Fibroblast of peridontal ligament (primary cell): Measurements from ENCODE around the gene MCM10.

Experiments used
- DNase-seq: peaks from one replicate; pipeline ENCODE4 v3.0.0-alpha.2; 2010; ENCODE audit errors: extremely low read depth

Gene MCM10

DNA sequence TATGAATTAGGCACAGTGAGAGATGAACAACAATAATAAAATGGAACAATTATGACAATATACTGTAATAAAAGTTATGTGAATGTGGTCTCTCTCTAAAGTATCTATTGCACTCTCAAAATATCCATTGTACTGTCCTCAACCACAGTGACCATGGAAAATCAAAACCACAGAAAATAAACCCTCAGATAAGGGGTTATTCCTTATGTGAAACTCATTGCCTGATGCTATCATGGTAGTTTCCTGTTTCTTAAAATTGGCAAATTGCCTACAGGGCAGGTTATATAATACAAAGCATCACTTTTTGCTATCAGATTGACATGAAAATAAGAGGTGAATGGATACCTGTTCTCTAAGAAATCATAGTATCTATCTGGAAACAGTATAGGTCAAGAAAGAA is 3.8 kb downstream of the MCM10 start:
- no peak for DNase-seq

DNA sequence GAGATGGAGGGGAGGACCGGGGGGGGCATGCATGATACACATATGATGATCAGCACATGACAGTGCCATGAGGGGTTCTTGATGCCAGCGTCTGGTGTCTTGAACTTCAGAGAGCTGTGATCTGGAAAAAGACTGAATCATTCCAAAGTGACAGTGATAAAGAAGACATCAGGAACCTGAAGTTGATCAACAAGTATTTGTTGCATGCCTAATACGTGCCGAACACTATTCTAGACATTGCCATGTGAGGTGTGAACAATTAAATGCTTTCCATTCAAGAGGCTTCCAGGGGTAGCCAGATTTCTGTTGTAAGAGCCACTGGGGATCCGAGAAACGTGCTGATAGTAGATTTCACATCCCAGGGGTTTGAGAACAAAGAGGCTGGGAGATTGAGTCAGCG is 6.2 kb downstream of the MCM10 start:
- DNase-seq = no peak

DNA sequence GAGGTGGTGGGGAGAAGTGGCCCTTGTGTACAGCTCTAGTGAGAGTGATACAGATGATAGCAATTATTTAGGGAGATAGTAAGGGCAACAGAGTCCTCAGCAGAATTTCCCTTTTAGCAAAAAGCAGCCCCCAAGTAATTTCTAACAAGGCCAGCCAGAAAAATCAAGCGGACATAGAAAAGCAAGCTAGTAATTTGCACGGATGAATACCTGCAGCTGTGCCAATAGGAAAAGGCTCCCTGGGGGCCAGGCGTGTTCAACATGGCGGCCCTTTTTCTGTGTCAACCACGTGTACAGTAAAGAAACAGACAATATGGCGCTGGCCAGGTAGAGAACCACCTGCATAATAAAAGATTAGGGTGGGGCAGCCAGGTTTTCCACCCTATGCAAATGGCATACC is 7.4 kb downstream of the MCM10 start:
- no peak for DNase-seq

DNA sequence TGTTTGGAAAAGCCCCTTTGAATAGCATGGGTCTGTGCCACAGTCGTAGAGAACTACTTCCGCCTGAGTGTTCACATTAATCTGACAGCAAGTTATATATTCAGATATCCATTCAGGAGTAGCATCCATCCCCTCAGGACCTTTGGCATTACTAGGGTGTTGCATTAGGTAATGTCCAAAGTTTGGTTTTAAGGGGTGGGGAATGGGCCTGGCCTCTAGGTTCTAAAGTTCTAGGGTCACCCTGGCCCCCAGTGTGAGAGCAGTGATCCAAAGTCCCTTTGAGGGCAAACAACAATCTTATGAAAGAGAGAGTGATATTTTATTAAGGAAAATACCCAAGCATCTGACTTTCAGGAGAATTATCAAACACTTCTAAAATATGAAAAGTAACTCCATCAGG is 12.3 kb downstream of the MCM10 start:
- no peak for DNase-seq

DNA sequence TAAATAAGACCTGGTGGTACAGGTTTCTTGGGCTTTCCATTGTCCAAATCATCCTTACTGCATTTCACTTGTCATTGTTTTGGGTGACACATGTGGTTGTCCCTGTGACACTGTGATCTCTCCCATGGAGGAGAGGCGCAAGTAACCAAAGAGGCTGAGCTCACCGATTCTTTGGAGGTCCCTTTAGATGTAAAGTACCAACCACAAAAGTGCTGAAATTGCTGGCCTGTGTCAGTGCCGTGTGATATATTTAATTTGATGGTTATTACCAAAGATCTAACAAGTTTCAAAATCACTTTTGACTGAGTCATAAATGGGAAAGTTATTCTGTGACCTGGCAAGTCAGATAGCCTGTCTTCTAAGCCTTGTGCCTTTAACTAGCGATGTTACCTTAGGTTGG is 19.4 kb downstream of the MCM10 start:
- DNase-seq = no peak

DNA sequence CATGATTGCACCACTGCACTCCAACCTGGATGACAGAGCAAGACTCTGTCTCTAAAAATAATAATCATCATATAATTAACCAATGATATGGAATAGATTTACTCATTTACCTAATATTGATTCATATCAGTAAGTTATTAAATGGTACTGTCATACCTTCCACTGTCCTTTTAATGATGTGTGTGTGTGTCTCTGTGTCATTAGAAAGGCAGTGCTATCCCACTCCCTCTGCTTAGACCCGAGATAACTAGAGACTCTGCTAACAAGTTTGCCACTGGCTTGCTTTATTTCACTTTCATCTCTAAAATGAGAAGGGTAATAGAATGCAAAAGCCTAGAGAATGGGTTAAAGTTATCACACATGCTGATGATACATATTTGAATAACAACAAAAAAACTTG is 21.1 kb downstream of the MCM10 start:
- no peak for DNase-seq

DNA sequence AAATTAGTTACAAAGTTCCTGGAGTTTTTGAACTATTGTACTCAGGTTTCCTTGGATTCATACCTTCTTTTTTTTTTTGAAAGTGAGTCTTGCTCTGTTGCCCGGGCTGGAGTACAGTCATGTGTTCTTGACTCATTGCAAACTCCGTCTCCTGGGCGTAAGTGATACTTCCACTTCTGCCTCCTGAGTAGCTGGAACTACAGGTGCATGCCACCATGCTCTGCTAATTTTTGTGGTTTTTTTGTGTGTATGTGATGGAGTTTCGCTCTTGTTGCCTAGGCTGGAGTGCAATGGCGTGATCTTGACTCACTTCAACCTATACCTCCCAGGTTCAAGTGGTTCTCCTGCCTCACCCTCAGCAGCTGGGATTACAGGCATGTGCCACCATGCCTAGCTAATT is 22.3 kb downstream of the MCM10 start:
- no peak for DNase-seq

DNA sequence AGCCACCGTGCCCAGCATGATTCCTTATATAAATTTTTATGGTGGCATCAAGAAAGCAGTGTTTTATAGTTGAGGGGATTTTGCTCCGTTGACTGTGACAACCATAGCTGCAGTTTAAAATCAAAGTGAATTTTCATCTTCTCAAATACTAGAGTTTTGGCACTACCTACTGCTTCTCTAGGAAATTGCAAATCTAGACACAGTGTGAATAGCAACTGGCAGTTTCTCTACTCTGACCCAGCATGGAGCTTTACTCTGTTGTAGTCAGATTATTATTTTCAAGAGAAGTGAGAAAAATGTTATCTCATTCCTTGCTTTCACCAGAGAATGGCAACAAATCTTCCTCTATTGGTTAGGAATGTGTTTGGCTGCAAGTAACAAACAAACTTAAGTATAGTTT is 22.9 kb downstream of the MCM10 start:
- DNase-seq = peak; percentile 2

DNA sequence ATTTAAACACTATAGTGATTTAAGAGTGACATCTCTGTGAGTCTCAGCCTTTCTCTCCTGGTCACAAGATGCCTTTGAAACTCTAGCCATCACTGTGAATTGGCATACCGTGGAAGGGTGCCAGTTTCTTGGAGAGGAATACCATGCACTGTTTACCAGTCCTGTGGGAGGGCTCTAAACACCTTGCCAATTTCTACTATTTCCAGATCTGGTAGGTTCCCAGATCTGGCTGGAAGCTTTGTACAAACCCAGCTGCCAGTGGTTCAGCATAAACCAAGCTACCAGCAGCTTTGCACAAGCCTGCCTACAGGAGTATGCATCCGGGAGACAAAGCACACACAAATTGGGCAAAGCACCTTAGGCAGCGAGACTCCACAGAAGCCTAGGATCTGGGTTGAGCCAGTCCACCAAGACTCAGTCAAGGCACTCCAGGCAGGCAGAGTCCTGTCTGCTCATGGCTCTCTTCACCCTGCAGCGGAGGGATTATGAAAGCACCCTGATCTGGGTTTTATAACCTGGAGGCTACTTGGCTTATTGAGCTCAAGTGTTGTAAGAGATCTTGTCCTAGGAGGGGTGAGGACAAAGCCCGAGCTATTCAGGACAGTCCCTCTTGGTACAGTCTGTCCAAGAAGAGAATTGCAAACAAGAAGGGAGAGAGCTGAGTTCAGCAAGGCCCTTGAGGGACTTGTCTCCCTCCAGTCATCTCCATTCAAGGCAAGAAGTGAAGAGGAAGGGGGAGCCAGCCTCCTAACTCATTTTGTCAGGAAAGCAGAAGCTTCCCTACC is 23.6 kb downstream of the MCM10 start:
- DNase-seq = peak; percentile 2

DNA sequence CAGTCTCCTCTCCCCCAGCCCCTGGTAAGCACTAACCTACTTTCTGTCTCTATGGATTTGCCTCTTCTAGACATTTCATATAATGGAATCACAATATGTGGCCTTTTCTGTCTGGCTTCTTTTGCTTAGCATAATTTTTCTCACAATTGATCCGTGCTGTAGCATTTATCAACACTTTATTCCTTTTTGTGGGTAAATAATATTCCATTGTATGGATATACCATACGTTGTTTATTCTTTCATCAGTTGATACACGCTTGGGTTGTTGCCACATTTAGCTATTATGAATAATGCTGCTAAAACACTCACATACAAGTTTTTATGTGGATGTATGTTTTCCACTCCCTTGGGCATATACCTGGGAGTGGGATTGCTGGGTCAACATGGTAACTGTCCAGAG is 25.8 kb downstream of the MCM10 start:
- no peak for DNase-seq

DNA sequence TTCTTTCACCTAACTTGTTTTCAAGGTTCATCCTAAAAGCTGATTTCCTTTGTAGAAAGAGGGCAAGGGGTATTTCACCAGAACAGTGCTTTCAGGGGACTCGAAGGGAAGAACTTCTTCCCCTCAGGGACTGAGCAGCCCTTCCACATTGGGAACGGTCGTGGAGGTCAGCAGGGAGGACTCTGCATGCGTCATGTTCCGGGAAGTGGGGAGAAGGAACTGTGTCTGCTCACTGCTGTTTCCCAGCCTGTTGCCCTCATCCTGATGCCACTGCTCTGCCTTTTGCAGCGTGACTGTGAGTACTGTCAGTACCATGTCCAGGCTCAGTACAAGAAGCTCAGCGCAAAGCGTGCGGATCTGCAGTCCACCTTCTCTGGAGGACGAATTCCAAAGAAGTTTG is 27.2 kb downstream of the MCM10 start:
- no peak for DNase-seq

DNA sequence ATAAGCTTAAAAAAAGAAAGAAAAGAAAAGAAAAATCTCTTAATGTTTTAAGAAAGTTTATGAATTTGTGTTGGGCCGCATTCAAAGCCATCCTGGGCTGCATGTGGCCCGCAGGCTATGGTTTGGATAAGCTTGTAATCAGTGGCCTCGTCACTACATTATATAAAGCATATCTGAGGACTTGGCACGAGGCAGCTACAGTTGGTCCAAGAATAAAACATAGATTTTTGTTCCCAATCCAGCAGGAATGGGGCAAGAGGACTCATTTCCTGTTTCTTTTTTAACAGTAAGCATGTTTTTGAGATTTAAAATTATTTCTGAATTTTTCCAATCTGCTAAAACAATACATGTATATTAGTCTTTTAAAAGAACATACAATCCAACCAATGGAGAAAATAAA is 28.6 kb downstream of the MCM10 start:
- DNase-seq = peak; percentile 84

DNA sequence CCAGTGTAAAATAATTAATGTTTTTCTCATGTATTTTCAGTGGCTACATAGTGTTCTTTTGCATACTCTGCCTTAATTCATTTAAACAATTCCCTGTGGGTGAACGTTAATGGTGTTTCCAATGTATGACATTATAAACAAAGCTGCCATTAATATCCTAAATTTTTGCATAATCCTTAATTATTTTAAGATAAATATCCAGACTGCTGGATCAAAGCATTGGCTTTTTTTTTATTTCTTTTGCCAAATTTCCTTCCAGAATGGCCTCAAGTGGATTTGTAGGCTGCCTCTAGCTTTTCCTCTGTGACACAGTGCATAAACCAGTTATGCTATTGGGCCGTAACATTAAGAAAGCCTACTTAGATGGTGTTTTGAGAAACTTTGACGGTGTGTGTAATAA is 29.5 kb downstream of the MCM10 start:
- DNase-seq = no peak

DNA sequence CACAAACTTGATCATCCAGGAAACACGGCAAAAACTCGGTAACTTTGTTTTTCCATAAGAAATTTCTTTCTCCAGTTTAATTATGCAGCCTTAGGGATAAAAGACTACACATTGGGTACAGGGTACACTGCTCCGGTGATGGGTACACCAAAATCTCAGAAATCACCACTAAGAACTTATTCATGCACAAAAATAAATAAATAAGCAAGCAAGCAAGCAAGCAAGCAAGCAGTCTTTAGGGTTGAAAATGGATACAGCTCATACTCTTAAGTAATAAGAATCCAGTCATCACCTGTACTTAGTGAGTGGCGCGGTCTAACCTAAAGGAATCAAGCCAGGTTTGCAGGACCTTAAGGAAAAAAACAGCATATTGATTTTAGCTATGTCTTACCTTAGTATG is 30.0 kb downstream of the MCM10 start:
- DNase-seq = no peak

DNA sequence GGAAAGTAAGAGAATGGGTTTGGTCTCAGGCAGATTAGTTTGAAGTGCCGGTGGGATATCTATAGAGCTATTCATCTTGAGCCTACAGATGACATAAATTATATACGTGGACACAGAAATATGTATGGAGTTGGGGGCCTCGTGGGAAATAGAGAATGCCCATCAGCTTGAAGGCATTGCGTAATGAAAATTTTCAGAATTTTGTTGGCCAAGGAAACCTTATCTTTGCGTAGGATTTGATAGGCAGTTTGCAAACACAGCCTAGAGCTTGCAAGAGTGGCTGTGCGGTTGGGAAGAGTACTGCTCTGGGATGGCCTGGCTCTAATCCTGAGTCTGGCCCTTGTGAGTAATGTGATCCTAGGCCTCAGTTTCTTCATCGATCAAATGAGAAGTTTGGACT is 32.3 kb downstream of the MCM10 start:
- no peak for DNase-seq

DNA sequence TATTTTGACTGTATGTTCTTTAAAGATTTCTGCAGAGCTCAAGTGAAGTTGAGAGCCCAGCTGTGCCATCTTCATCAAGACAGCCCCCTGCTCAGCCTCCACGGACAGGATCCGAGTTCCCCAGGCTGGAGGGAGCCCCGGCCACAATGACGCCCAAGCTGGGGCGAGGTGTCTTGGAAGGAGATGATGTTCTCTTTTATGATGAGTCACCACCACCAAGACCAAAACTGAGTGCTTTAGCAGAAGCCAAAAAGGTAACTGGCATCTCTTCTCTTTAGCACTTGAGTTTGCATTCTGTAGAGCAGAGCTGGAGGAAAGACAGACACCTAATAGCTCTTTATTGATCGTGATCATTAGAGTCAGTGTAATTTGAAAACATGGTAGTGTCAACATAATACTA is 33.7 kb downstream of the MCM10 start:
- DNase-seq = peak; percentile 4

DNA sequence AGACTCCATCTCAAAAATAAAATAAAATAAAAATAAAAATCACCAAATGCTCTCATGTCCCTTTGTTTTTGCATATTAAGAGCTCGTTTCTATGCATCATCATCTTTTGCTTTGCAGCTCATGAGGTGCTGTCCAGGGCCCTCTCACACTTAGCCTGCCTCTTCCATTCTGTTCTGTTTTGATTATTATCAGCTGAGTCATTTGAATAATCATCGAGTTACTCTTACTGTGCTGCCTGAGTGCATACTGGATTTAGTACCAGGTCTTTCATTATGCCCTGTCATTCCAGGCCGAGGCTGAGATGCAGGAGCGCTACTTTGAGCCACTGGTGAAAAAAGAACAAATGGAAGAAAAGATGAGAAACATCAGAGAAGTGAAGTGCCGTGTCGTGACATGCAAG is 39.8 kb downstream of the MCM10 start:
- peak; percentile 12 for DNase-seq

DNA sequence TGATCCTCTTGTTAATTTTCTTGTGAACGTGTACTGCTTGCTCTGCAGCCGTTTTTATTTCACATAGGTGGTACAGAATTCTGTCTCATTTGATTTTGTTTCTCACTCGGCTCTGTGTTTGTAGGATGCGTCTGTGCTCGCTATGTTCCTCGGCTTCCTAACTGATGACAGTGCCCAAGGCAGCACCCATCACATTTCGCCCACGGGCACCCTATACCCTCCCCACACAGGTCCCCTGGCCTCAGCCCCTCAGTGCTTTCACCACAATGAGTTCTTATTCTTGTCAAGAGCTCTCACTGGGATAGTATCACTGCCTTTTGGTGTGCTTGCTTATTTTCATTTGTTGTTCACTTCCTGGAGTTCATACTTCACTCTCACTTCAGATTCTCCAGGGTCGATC is 44.7 kb downstream of the MCM10 start:
- no peak for DNase-seq

DNA sequence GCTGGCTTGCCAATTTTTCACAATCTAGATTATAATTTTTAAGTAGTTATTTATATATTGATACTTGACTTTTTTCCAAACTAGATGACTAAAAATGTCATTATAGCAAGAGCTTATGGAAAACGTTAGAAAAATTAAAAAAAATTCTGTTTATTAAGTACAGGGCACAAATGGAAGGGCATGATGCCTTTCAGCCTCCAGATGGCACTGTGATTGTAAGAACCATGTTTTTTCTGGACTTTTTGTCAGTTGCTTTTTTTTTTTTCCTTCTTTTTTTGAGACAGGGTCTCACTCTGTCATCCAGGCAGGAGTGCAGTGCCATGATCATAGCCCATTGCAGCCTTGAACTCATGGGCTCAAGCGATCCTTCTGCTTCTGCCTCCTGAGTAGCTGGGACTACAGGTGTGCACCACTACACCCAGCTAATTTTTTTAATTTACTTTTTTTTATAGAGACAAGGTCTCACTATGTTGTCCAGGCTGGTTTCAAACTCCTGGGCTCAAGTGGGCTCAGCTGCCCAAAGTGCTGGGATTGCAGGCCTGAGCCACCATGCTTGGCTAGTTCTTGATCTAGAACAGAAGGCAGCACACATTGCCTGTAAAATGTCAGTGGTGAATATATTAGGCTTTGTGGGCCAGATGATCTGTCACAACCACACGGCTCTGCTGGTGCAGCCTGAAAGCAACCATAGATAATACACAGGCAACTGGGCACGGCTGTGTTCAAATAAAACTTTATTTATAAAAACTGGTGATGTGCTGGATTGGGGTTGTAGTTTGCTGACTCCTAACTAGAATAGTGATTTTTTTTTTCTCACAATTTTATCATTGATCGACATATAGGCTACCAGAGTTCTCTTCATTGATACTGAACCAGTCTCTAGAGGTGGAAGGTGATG is 45.4 kb downstream of the MCM10 start:
- peak; percentile 74 for DNase-seq

DNA sequence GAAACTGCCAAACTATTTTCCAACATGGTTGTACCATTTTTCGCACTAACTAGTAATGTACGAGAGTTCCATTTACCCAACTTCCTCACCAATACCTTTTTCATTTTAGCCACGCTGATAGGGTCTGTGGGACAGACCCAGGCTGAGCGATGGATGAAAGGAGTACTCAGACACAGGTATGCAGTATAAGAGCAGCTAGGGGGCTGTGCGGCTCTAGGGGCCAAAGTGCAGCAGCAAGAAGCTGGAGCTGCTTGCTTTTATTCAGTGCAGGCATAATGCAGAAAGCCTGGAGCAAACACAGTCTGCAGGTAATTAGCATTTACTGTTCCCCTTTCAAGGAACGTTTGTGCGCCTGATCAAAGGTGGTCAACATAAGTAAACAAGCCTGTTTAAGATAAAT is 51.8 kb downstream of the MCM10 start:
- DNase-seq = no peak

DNA sequence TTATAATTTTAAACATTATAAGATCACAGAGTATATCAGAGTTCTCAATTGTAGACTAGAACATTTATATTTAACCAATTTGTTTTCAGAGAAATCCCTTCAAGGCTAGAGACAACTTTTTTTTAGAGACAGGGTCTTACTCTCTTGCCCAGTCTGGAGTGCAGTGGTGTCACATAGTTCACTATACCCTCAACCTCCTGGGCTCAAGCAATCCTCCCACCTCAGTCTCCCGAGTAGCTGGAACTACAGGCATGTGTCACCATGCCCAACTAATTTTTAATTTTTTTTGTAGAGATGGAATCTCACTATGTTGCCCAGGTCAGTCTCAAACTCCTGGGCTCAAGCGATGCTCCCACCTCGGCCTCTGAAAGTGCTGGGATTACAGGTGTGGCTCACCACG is 57.5 kb downstream of the MCM10 start:
- no peak for DNase-seq

DNA sequence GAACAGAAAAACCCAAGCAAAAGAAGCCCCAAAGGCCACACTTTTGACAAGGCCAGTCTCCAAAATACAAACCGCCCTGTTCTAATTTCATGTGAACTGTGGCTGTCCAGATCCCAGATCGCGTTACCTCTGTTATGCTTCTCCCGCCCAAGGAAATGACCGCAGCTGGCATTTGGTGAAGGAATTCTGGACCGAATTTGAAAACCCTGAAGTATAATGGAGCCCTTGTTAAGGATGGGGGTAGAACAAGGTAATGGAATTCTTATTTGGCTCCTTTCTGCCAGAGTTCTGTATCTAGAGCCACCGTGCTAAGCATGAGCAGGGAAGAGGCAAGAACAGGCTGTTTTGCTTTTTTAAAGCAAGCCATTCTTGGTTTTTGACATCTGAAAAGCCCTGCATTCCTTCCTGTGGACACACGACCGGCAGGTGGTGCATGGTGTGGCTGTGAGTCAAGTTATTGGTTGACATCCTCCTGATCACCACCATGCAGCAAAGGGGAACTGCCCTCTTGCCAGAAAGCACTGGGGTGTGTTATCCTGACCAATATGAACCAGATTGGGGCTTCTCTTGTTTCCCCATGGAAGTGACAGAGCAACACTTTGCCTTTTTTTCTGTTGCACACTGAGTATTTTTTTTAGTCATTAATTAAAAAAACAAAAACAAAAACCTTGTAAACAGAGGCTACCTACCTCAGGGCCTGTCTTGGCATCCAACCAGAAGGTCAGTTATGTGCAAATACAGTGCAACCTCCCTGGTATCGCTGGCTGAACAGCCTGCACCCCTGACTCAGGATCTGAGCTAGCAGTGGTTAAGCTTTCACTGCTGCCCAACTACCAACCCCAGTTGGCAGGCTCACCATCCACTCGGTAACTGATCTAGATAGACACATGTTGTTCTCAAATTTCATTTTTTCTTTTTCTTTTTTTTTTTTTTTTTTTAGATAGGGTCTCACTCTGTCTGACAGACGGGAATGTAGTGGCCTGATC is 58.6 kb downstream of the MCM10 start:
- DNase-seq = peak; percentile 21
